Liver (tissue), 3 donors: ENCODE measurements around the gene FIG4.

Experiments
- CTCF ChIP-seq: fragments of 150-350 bp; IDR thresholded peaks from 2 replicates; pipeline ENCODE4 v1.5.1; 2017; ENCODE audit warnings: improper control_type of control experiment, low read depth, low read length; ENCODE audit not compliant: missing input control
- EGR1 ChIP-seq, 2 donors: IDR thresholded peaks; 2 replicates each; pipeline ENCODE4 v1.6.1; 2016 to 2018; ENCODE audit warnings: antibody characterized with exemption in 2 of 2, low read depth in 2 of 2
- MAX ChIP-seq: IDR thresholded peaks from 2 replicates; pipeline ENCODE4 v1.6.1; 2016; ENCODE audit warnings: antibody characterized with exemption
- REST ChIP-seq: IDR thresholded peaks from 2 replicates; pipeline ENCODE4 v1.6.1; 2016; ENCODE audit warnings: antibody characterized with exemption, mild to moderate bottlenecking
- SP1 ChIP-seq: IDR thresholded peaks from 2 replicates; pipeline ENCODE4 v1.6.1; 2018; ENCODE audit warnings: antibody characterized with exemption, mild to moderate bottlenecking
- TAF1 ChIP-seq: conservative IDR thresholded peaks from 2 replicates; pipeline ENCODE4 v1.6.1; 2016; ENCODE audit warnings: antibody characterized with exemption, mild to moderate bottlenecking
- YY1 ChIP-seq: IDR thresholded peaks from 2 replicates; pipeline ENCODE4 v1.6.1; 2016; ENCODE audit warnings: antibody characterized with exemption, mild to moderate bottlenecking
- ZBTB33 ChIP-seq: IDR thresholded peaks from 2 replicates; pipeline ENCODE4 v1.6.1; 2016; ENCODE audit warnings: antibody characterized with exemption
- donor health status: healthy.
- donor health status: healthy.

GRCh38 chr6:109747221-109747620 lies 56.1 kb downstream of the FIG4 start:
- TF ChIP-seq YY1 (no peak), MAX (no peak), CTCF (no peak), TAF1 (no peak), EGR1 (IDR thresholded peaks at IDR 0.05; ENCODE audit: low read depth in 2 of 2) (no peak), SP1 (no peak), REST (no peak), ZBTB33 (no peak)
